ENCODE data around the gene AP4B1. TPM values are rescaled to one million over a fixed set of nuclear protein-coding genes. Genes with fewer than 3 reads are reported as not detected.
"Not testable (repeated sequence)": the region's sequence is repeated elsewhere in the genome, so short reads cannot be mapped to it uniquely, and the experiment has no call there.

AP4B1 gene
- total RNA-seq = 10 to 100 TPM; 32.2 to 36.3 (median 32.3) TPM

GRCh38 chr1:113904674-113905434, at the start of gene AP4B1, which contains the start of gene DCLRE1B:
Gene AP4B1, minus strand, starts transcription at chr1:113904799. Its CDS starts 82 bp downstream, at chr1:113904717.
Gene DCLRE1B, plus strand, starts transcription at chr1:113905326. Its CDS starts 261 bp downstream, at chr1:113905587.
- Mint-ChIP-seq H3K36me3 (ENCODE audit: insufficient read depth) (peaks cover 30% of the 10 kb centered on the region), H3K27me3 (ENCODE audit: low read depth) (no peaks in the 10 kb centered on the region), H3K9me3 (no peaks in the 10 kb centered on the region), H3K4me3 (peak within 1 kb of the TSS; percentile 95), H3K4me1 (ENCODE audit: low read depth) (peaks cover 45% of the 10 kb centered on the region)
- ATAC-seq (peak; percentile 92 to 93), DNase-seq (peak; percentile 94)

- Mint-ChIP-seq H3K36me3 (ENCODE audit: insufficient read depth) (peaks cover 19% of the 10 kb centered on the region), H3K9me3 (no peaks in the 10 kb centered on the region), H3K4me3 (no peak overlapping the region), H3K27me3 (ENCODE audit: low read depth) (no peaks in the 10 kb centered on the region), H3K4me1 (ENCODE audit: low read depth) (peaks cover 67% of the 10 kb centered on the region)
- DNase-seq (no peak), ATAC-seq (no peak)
These were observed 47.1 kb upstream of the AP4B1 start for GRCh38 chr1:113951719-113952118.

DNA sequence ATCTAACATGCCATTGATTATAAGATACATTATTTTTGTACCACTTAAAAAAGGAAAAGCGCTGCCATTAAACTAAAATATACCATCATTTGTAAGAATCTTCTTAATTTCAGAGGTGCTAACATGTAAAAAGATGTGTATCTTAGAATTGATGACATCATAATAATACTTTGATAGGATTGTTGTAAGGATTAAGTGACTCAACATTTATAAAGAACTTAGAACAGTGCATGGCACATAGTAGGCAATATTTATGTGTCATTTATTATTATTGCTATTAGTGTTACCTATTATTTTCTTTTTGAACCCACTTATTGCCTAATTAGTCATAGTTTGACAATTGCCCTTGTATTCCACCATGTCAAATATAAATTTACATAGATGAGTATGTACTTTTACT, 46.3 kb upstream of the AP4B1 start:
- no peak for DNase-seq
- Mint-ChIP-seq H3K27me3 (ENCODE audit: low read depth) (no peaks in the 10 kb centered on the region), H3K9me3 (no peaks in the 10 kb centered on the region), H3K4me1 (ENCODE audit: low read depth) (peaks cover 75% of the 10 kb centered on the region), H3K4me3 (no peak overlapping the region), H3K36me3 (ENCODE audit: insufficient read depth) (peaks cover 15% of the 10 kb centered on the region)
- no peak for ATAC-seq

DNA sequence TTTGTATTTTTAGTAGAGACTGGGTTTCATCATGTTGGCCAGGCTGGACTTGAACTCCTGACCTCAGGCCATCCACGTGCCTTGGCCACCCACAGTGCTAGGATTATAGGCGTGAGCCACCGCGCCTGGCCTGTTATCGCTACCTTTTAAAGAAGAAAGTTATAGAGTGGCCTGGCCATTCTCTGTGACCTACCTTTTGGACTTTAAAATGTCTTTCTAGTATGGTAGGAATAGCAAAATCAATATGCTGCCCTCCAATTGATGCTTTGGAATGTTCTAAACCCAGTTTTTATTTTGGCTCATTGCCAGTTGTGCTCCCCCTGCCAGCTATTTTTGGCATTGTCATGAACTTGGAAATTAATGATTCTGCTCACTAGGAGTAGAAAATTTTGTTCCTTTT, 44.4 kb upstream of the AP4B1 start:
- Mint-ChIP-seq H3K4me1 (ENCODE audit: low read depth) (peaks cover 75% of the 10 kb centered on the region), H3K27me3 (ENCODE audit: low read depth) (no peaks in the 10 kb centered on the region), H3K36me3 (ENCODE audit: insufficient read depth) (peaks cover 10% of the 10 kb centered on the region), H3K4me3 (no peak overlapping the region), H3K9me3 (no peaks in the 10 kb centered on the region)
- DNase-seq (no peak), ATAC-seq (no peak)

GRCh38 chr1:113948151-113948550, 43.6 kb upstream of the AP4B1 start:
- not testable (repeated sequence) for H3K9me3 Mint-ChIP-seq, ATAC-seq
- H3K4me3 Mint-ChIP-seq = peak overlapping the region; percentile 43

GRCh38 chr1:113947388-113948107, 42.9 kb upstream of the AP4B1 start:
- Mint-ChIP-seq H3K4me1 (ENCODE audit: low read depth) (peaks cover 75% of the 10 kb centered on the region), H3K27me3 (ENCODE audit: low read depth) (no peaks in the 10 kb centered on the region), H3K36me3 (ENCODE audit: insufficient read depth) (peaks cover 13% of the 10 kb centered on the region), H3K9me3 (no peaks in the 10 kb centered on the region), H3K4me3 (peak overlapping the region; percentile 61)
- ATAC-seq = peak in 1 of 2 donors; percentile 44
- no peak for DNase-seq

More at GRCh38 chr1:113948151-113948550, 43.6 kb upstream of the AP4B1 start:
- not testable (repeated sequence) for H3K27me3 Mint-ChIP-seq (ENCODE audit: low read depth); DNase-seq
- Mint-ChIP-seq H3K4me1 (ENCODE audit: low read depth) (peaks cover 75% of the 10 kb centered on the region), H3K36me3 (ENCODE audit: insufficient read depth) (peaks cover 11% of the 10 kb centered on the region)

- ATAC-seq = peak; percentile 38 to 48
- peaks cover 77% of the 10 kb centered on the region for H3K4me1 Mint-ChIP-seq (ENCODE audit: low read depth)
- H3K27me3 Mint-ChIP-seq (ENCODE audit: low read depth) = no peaks in the 10 kb centered on the region
- peaks cover 15% of the 10 kb centered on the region for H3K36me3 Mint-ChIP-seq (ENCODE audit: insufficient read depth)
- no peak for DNase-seq
- H3K9me3 Mint-ChIP-seq = no peaks in the 10 kb centered on the region
- H3K4me3 Mint-ChIP-seq = peak overlapping the region; percentile 61
These were observed 42.2 kb upstream of the AP4B1 start for GRCh38 chr1:113946678-113947387.

DNA sequence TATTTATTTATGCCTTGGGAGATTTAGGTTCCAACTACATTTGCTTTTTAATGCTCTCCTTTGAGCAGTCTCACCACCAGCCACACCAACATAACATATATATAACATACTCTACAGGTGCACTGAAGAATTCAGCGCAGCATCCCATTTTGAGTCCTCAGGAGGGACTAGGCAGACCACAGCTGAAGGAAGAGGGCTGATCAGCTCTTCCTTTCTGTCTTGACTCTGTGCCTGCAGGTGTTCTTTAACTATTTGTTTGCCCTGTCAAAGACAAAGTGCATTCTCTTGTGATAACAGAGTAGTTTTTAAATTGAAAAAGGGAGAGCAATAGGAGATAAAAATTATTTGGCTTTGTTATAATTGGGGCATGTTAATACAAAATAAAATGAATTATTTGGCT, 41.5 kb upstream of the AP4B1 start:
- no peak overlapping the region for H3K4me3 Mint-ChIP-seq
- ATAC-seq = peak in 1 of 2 donors; percentile 10

GRCh38 chr1:113945329-113945728, 40.7 kb upstream of the AP4B1 start:
- peaks cover 77% of the 10 kb centered on the region for H3K4me1 Mint-ChIP-seq (ENCODE audit: low read depth)
- peaks cover 25% of the 10 kb centered on the region for H3K36me3 Mint-ChIP-seq (ENCODE audit: insufficient read depth)
- H3K27me3 Mint-ChIP-seq (ENCODE audit: low read depth) = no peaks in the 10 kb centered on the region
- ATAC-seq = no peak
- no peak overlapping the region for H3K4me3 Mint-ChIP-seq
- DNase-seq = no peak
- no peaks in the 10 kb centered on the region for H3K9me3 Mint-ChIP-seq

More for the DNA sequence above, 41.5 kb upstream of the AP4B1 start:
- Mint-ChIP-seq H3K4me1 (ENCODE audit: low read depth) (peaks cover 74% of the 10 kb centered on the region), H3K27me3 (ENCODE audit: low read depth) (no peaks in the 10 kb centered on the region), H3K36me3 (ENCODE audit: insufficient read depth) (peaks cover 17% of the 10 kb centered on the region), H3K9me3 (no peaks in the 10 kb centered on the region)
- no peak for DNase-seq

- Mint-ChIP-seq H3K36me3 (ENCODE audit: insufficient read depth) (peaks cover 26% of the 10 kb centered on the region), H3K4me1 (ENCODE audit: low read depth) (peaks cover 77% of the 10 kb centered on the region), H3K4me3 (no peak overlapping the region), H3K27me3 (ENCODE audit: low read depth) (no peaks in the 10 kb centered on the region), H3K9me3 (no peaks in the 10 kb centered on the region)
- no peak for ATAC-seq
- DNase-seq = no peak
These were observed 38.6 kb upstream of the AP4B1 start for GRCh38 chr1:113943028-113943811.

DNA sequence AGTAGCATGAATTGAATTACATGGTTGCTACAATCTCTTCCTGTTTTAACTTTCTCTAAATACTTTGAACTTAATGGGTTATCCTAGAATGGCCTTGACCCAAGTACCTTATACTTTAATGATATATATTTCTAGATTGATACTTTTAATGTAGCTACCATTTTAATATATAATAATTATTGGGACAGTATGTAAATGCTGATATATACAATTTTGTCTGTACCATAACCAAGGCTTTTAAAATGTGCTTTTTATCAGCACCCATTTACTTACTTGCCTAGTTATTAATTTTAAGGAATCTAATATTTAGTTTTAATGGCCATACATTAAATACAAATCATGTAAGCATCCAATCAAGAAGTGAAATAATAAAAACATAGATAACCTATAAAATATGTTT, 37.9 kb upstream of the AP4B1 start:
- Mint-ChIP-seq H3K4me3 (no peak overlapping the region), H3K4me1 (ENCODE audit: low read depth) (peaks cover 77% of the 10 kb centered on the region), H3K27me3 (ENCODE audit: low read depth) (no peaks in the 10 kb centered on the region), H3K36me3 (ENCODE audit: insufficient read depth) (peaks cover 29% of the 10 kb centered on the region), H3K9me3 (no peaks in the 10 kb centered on the region)
- no peak for ATAC-seq
- DNase-seq = no peak

- no peak for DNase-seq
- Mint-ChIP-seq H3K9me3 (no peaks in the 10 kb centered on the region), H3K36me3 (ENCODE audit: insufficient read depth) (peaks cover 32% of the 10 kb centered on the region), H3K4me1 (ENCODE audit: low read depth) (peaks cover 77% of the 10 kb centered on the region), H3K4me3 (peak overlapping the region; percentile 14), H3K27me3 (ENCODE audit: low read depth) (no peaks in the 10 kb centered on the region)
- ATAC-seq = no peak
These were observed 36.6 kb upstream of the AP4B1 start for GRCh38 chr1:113941245-113941559.

GRCh38 chr1:113940365-113941244, 36.0 kb upstream of the AP4B1 start:
- Mint-ChIP-seq H3K27me3 (ENCODE audit: low read depth) (no peaks in the 10 kb centered on the region), H3K9me3 (no peaks in the 10 kb centered on the region), H3K4me1 (ENCODE audit: low read depth) (peaks cover 78% of the 10 kb centered on the region), H3K36me3 (ENCODE audit: insufficient read depth) (peaks cover 32% of the 10 kb centered on the region), H3K4me3 (peak overlapping the region; percentile 67)
- DNase-seq (no peak), ATAC-seq (peak; percentile 83 to 84)

Data from activated T-cell treated with anti-CD3 and anti-CD28 coated beads, Interleukin-2, amount 50 U/mL, for 4 hours (primary cell).